H7 (cell line): ENCODE results near the gene CCDC167. TPM values are rescaled to one million over a fixed set of nuclear protein-coding genes. Genes with fewer than 3 reads are reported as not detected.

Experiments used
- DNase-seq: peaks from one replicate; pipeline ENCODE4 v3.0.0; 2012
- H3K27me3 ChIP-seq: 2 replicates; pipeline ENCODE4 v1.6.0; 2011; ENCODE audit warnings: mild to moderate bottlenecking, low read length; ENCODE audit not compliant: control insufficient read depth, insufficient read depth
- H3K36me3 ChIP-seq: replicated peaks from 2 replicates; pipeline ENCODE4 v1.5.1; 2011; ENCODE audit warnings: low read length; ENCODE audit not compliant: control insufficient read depth, insufficient read depth
- H3K4me3 ChIP-seq: 2 replicates; pipeline ENCODE4 v1.5.1; 2011; ENCODE audit warnings: low read depth, mild to moderate bottlenecking, control low read depth, low read length, moderate library complexity; ENCODE audit not compliant: insufficient read depth
- total RNA-seq: library from RNA; depleted of rRNA; stranded (reverse); fragments of >200 nt; shearing (Covaris generic); gene quantifications from 2 replicates; pipeline ENCODE4 v1.2.3, GENCODE V29; 2014

The CCDC167 gene
- total RNA-seq, 1 experiment from 2014 or later: 52.4 TPM

DNA sequence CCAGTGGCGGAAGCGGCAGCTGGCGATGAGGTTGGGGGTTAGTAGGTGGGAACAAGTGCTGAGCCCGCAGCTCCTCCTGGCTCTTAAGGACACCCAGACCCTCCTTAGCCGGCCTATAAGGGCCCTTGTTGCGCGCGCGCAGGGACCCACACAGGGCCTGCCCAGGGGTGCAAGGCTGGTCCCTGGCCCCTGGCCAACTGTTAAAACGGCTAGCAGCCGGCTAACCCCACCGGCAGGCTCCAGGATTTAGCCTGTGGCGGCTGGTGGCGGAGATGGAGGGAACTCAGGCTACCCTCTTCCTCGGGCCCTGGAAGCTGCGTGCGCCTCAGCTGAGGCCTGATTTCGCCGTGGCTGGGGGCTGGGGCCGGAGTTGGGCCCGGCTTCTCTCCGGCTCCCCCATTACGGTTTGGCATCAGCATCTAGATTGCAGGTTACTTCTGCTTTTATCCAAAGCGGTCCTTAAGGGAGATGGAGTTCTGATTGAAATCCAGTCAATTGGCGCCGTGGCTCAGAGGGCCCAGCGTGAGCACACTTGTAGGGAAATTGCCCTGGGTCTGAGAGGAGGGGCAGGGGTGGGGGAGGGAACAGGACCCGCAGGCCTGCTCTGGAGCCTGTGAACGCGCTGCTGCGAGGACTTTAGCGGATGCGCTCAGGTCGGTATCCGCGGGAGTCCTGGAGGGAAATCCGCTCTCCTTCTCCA is 36.9 kb upstream of the CCDC167 start:
- H3K36me3 ChIP-seq: no peaks in the 10 kb centered on the region
- DNase-seq: peak; percentile 82
- peak overlapping the region; percentile 43 for H3K4me3 ChIP-seq

DNA sequence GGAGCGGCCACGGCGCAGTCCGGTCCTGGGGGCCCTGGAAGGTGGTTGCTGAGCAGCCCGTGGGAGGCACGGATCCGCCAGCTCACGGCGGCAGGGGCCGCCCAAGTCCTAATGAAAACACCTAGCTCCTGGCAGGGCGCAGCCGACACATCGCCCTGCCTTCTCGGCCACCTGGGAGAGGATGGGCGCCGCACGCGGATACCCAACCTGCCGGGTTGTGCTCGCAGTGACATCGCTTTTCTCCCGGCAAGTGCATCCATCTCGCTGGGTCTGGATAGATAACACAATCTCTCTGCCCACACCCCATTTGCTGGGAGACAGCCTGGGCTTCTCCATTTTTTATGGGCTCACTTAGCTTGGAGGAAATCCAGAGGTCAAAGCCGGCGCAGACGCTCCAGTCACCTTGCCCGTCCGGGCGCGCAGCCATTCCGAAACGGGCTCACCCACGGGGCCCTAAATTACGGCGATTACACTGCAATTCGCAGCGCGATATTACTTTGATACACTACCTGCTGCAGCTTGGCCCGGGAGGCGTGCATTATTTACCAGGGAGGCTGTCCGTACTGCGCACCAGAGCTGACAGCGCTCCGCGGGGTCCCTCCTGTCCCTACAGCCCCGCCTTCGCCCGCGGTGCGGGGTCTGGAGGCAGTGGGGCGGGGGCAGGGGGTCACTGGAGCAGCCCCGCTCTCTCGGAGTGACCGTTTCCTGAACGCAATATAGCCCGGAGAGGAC is 36.2 kb upstream of the CCDC167 start:
- Histone ChIP-seq H3K36me3 (no peaks in the 10 kb centered on the region), H3K27me3 (peaks cover 41% of the 10 kb centered on the region), H3K4me3 (peak overlapping the region; percentile 43)
- peak; percentile 82 for DNase-seq

More for the DNA sequence above, 36.9 kb upstream of the CCDC167 start:
- peaks cover 41% of the 10 kb centered on the region for H3K27me3 ChIP-seq

- peaks cover 41% of the 10 kb centered on the region for H3K27me3 ChIP-seq
- no peak for DNase-seq
- H3K36me3 ChIP-seq: no peaks in the 10 kb centered on the region
- peak overlapping the region; percentile 43 for H3K4me3 ChIP-seq
Measured at GRCh38 chr6:37535428-37535758, 35.7 kb upstream of the CCDC167 start.

DNA sequence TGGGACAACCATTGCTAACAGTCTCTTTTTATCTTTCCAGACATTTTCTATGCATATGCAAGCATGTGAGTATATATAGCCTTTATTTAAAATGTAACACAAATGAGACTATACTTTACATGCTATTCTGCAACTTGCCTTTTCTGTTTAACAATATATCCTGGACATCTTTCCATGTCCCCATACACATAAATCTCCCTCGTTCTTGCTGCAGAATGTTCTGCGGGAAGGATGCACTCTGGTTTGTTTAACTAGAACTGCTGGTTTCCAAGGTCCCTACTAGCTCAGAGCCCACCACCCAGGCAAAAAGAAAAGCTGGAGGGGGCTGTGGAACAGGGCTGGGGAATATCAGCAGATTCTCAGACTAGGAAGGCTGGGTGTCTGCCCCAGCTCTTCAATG is 35.2 kb upstream of the CCDC167 start:
- Histone ChIP-seq H3K4me3 (no peak overlapping the region), H3K36me3 (no peaks in the 10 kb centered on the region), H3K27me3 (peaks cover 41% of the 10 kb centered on the region)
- no peak for DNase-seq

DNA sequence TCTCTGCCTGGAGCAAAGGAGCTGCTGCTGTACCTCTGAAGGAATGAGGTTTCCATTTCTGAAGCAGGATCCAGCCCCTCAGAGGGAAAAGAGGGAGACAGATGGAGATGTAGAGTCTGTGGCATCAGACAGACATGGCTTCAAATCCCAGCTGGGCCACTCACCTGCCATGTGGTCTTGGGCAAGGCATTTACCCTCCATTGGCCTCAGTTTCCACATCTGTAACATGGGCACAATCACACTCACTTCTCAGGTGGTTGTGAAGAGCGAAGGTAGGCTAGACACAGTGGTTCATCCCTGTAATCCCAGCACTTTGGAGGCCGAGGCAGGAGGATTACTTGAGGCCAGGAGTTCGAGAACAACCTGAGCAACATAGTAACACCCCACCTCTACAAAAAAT is 32.4 kb upstream of the CCDC167 start:
- Histone ChIP-seq H3K36me3 (no peaks in the 10 kb centered on the region), H3K27me3 (peaks cover 29% of the 10 kb centered on the region), H3K4me3 (no peak overlapping the region)
- DNase-seq: no peak

- Histone ChIP-seq H3K4me3 (no peak overlapping the region), H3K27me3 (peaks cover 23% of the 10 kb centered on the region), H3K36me3 (no peaks in the 10 kb centered on the region)
Measured at GRCh38 chr6:37531437-37532036, 31.8 kb upstream of the CCDC167 start.

GRCh38 chr6:37531026-37531425 is 31.3 kb upstream of the CCDC167 start:
- Histone ChIP-seq H3K36me3 (no peaks in the 10 kb centered on the region), H3K4me3 (no peak overlapping the region), H3K27me3 (peaks cover 18% of the 10 kb centered on the region)
- no peak for DNase-seq

More at GRCh38 chr6:37531437-37532036, 31.8 kb upstream of the CCDC167 start:
- DNase-seq: no peak

DNA sequence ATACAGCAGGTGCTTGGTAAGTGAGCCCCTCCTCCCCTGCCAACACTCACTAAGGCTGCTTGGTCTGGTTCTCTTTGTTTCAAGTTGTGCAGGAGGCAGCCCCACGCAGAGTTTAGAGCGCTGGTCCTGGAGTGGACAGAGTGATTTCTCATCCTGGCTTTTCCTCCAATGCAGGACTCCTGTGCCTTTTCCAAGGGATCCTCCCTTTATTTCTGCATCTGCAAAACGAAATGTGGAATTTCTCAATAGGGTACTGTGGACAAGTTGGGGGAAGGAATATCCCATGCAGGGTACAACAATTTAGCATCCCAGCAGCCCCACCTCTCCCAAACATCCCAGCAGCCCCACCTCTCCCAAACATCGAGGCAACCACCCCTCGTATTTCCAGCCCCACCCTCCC is 30.6 kb upstream of the CCDC167 start:
- no peak for DNase-seq
- Histone ChIP-seq H3K36me3 (no peaks in the 10 kb centered on the region), H3K27me3 (peaks cover 11% of the 10 kb centered on the region; the same call in 1 of the 2 replicates), H3K4me3 (no peak overlapping the region)

DNA sequence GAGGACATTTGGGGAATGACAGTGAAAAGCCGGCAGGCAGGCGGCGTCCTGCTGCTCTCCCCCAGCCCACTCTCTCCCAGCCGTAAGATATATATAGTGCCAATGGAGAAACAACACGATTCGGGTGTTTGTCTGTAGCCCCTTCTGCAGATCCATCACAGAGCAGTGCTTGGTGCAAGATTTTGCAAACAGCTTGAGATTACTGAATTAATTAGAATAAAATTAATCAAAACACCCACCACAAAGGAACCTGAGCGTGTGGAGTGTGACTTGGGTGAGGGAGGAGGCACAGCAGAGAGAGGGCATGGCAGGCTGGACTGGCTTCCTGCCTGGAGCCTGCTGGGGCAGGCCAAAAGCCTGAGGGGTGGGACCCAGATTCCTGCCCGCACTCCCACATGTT is 28.8 kb upstream of the CCDC167 start:
- no peak overlapping the region for H3K4me3 ChIP-seq
- peaks cover 2% of the 10 kb centered on the region; the same call in 1 of the 2 replicates for H3K27me3 ChIP-seq
- H3K36me3 ChIP-seq: no peaks in the 10 kb centered on the region
- peak; percentile 64 for DNase-seq

- peak; percentile 90 for DNase-seq
- Histone ChIP-seq H3K27me3 (no peaks in the 10 kb centered on the region), H3K4me3 (no peak overlapping the region), H3K36me3 (no peaks in the 10 kb centered on the region)
Measured at GRCh38 chr6:37525460-37526357, 26.0 kb upstream of the CCDC167 start.

DNA sequence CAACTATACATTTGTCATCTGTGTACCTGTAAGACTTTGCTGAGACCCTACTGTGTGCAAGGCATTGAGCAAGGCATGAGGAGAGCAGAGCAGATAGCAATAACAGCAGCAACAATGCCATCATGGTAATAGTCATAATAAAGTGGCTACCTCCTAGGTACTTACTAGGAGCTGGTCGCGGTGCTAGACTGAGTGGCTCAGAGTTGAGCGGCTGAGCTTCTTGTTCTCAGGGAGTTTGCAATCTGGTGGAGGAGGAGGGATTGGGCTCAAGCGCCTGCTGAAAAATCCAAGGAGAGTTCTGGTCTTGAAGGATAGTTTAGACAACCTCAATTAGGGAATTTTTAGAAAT is 25.3 kb upstream of the CCDC167 start:
- Histone ChIP-seq H3K27me3 (no peaks in the 10 kb centered on the region), H3K36me3 (no peaks in the 10 kb centered on the region), H3K4me3 (no peak overlapping the region)
- no peak for DNase-seq

GRCh38 chr6:37524025-37524969 is 24.6 kb upstream of the CCDC167 start:
- no peaks in the 10 kb centered on the region for H3K27me3 ChIP-seq
- DNase-seq: no peak
- H3K36me3 ChIP-seq: no peaks in the 10 kb centered on the region
- H3K4me3 ChIP-seq: no peak overlapping the region

DNA sequence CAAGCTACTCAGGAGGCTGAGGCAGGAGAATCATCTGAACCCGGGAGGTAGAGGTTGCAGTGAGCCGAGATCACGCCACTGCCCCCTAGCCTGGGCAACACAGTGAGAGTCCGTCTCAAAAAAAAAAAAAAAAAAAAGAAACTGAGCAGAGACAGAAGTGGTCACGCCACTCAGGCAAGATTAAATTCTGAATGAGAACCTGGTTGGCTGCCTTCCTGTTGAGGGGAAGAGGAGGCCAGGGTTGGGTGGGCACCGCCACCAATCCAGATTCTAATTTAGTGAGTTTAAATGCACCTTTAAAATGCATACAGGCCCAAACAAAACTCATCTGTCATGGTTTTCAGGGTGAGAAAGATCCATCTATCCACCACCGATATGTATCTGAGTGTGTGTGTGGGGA is 23.7 kb upstream of the CCDC167 start:
- H3K27me3 ChIP-seq: no peaks in the 10 kb centered on the region
- H3K4me3 ChIP-seq: no peak overlapping the region
- no peak for DNase-seq
- H3K36me3 ChIP-seq: no peaks in the 10 kb centered on the region
